GM12878 (cell line): ENCODE measurements around the gene TXLNB.

Experiments used
- CEBPB ChIP-seq, 2 experiments: fragments of 150-350 bp in 1 of 2; IDR thresholded peaks; 2 replicates each; pipeline ENCODE4 v1.6.1; 2012 to 2014; ENCODE audit warnings: low read depth in 2 of 2, low read length in 2 of 2, borderline replicate concordance in 1 of 2, inconsistent platforms in 1 of 2
- EP300 ChIP-seq, 2 experiments: fragments of 150-350 bp in 1 of 2; IDR thresholded peaks; 2 replicates each; pipeline ENCODE4 v1.6.1; 2011 to 2012; ENCODE audit warnings: low read depth in 2 of 2, low read length in 2 of 2, borderline replicate concordance in 1 of 2, improper control_type of control experiment in 1 of 2, inconsistent platforms in 1 of 2; ENCODE audit not compliant: control insufficient read depth in 1 of 2
- JUNB ChIP-seq: IDR thresholded peaks from 2 replicates; pipeline ENCODE4 v1.6.1; 2016; ENCODE audit warnings: antibody characterized with exemption, mild to moderate bottlenecking
- MYC ChIP-seq: IDR thresholded peaks from 2 replicates; pipeline ENCODE4 v1.6.1; 2011; ENCODE audit warnings: mild to moderate bottlenecking, low read length, moderate library complexity, inconsistent platforms; ENCODE audit not compliant: insufficient read depth, insufficient replicate concordance, insufficient read length, severe bottlenecking

DNA sequence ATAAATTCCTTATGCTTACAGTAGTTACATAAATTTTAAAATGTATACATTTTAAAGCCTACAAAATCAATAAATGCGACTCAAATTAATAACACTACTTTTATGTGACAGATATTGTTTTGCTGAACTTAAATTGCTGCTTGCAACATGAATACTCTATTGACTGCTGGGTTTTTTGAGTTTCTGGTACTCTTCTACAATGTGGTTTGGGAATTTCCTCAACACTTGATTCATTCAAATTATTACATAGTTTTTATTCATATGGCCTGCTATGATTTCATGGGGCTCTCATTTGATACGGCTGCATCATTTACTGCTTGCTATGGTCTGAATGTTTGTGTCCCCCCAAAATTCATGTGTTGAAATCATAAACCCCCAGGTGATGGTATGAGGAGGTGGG lies 2.3 kb upstream of the TXLNB start:
- TF ChIP-seq CEBPB (IDR thresholded peaks at IDR 0.05; ENCODE audit: borderline replicate concordance in 1 of 2, low read depth in 2 of 2, low read length in 2 of 2) (no peak), JUNB (no peak), EP300 (IDR thresholded peaks at IDR 0.05; ENCODE audit: borderline replicate concordance in 1 of 2, control insufficient read depth in 1 of 2, low read depth in 2 of 2, low read length in 2 of 2) (no peak), MYC (no peak)
